ENCODE data around the gene BRPF3. TPM values are rescaled to one million over a fixed set of nuclear protein-coding genes. Genes with fewer than 3 reads are reported as not detected.

The BRPF3 gene
- total and polyA plus RNA-seq, 2 donors (not counting 1 experiment from before 2014, with no cell fraction given), result 10.4 to 10.6 TPM

DNA sequence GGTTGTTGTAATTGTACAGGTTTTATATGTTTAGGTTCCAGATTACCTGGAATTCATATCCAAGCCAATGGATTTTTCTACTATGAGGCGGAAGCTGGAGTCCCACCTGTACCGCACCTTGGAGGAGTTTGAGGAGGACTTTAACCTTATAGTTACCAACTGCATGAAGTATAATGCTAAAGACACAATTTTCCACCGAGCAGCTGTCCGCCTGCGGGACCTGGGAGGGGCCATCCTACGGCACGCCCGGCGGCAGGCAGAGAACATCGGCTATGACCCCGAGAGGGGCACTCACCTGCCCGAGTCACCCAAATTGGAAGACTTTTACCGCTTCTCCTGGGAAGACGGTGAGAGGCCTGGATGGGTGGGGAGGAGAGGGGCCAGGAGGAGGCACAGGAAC lies 13.6 kb downstream of the BRPF3 start:
- Histone ChIP-seq H2AFZ (ENCODE audit: low read length) (no peak overlapping the region), H3K9me3 (ENCODE audit: control insufficient read depth, insufficient read depth, low read depth, low read length) (no peaks in the 10 kb centered on the region), H4K20me1 (ENCODE audit: control insufficient read depth, extremely low read depth, insufficient read depth, low read length) (no peaks in the 10 kb centered on the region), H3K27ac (ENCODE audit: insufficient read depth, low read length) (no peak overlapping the region), H3K4me2 (ENCODE audit: extremely low read depth, insufficient read depth, low read length) (no peak overlapping the region), H3K4me3 (replicated peaks in 1 of 4; ENCODE audit: control extremely low read depth in 1 of 4, insufficient read depth in 1 of 4, low read depth in 3 of 4, low read length in 4 of 4) (no peak overlapping the region), H3K9ac (ENCODE audit: insufficient read depth, low read length) (no peak overlapping the region), H3K36me3 (ENCODE audit: control insufficient read depth, insufficient read depth, low read length) (peaks cover 16% of the 10 kb centered on the region), H3K27me3 (ENCODE audit: control insufficient read depth, insufficient read depth, low read length) (no peaks in the 10 kb centered on the region), H3K79me2 (ENCODE audit: control insufficient read depth, insufficient read depth, low read length) (no peaks in the 10 kb centered on the region), H3K4me1 (ENCODE audit: control insufficient read depth, extremely low read depth, insufficient read depth, low read length) (no peaks in the 10 kb centered on the region)
- DNase-seq (ENCODE audit: low read depth in 2 of 2), result no peak
- TF ChIP-seq EZH2 (IDR thresholded peaks at IDR 0.05; ENCODE audit: low read length, missing control alignments), result no peak
- TF ChIP-seq, protein P1, sequence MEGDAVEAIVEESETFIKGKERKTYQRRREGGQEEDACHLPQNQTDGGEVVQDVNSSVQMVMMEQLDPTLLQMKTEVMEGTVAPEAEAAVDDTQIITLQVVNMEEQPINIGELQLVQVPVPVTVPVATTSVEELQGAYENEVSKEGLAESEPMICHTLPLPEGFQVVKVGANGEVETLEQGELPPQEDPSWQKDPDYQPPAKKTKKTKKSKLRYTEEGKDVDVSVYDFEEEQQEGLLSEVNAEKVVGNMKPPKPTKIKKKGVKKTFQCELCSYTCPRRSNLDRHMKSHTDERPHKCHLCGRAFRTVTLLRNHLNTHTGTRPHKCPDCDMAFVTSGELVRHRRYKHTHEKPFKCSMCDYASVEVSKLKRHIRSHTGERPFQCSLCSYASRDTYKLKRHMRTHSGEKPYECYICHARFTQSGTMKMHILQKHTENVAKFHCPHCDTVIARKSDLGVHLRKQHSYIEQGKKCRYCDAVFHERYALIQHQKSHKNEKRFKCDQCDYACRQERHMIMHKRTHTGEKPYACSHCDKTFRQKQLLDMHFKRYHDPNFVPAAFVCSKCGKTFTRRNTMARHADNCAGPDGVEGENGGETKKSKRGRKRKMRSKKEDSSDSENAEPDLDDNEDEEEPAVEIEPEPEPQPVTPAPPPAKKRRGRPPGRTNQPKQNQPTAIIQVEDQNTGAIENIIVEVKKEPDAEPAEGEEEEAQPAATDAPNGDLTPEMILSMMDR (conservative IDR thresholded peaks at IDR 0.05 in 1 of 2, IDR thresholded peaks at IDR 0.05 in 1 of 2; ENCODE audit: low read depth in 1 of 2, low read length in 2 of 2), result no peak

DNA sequence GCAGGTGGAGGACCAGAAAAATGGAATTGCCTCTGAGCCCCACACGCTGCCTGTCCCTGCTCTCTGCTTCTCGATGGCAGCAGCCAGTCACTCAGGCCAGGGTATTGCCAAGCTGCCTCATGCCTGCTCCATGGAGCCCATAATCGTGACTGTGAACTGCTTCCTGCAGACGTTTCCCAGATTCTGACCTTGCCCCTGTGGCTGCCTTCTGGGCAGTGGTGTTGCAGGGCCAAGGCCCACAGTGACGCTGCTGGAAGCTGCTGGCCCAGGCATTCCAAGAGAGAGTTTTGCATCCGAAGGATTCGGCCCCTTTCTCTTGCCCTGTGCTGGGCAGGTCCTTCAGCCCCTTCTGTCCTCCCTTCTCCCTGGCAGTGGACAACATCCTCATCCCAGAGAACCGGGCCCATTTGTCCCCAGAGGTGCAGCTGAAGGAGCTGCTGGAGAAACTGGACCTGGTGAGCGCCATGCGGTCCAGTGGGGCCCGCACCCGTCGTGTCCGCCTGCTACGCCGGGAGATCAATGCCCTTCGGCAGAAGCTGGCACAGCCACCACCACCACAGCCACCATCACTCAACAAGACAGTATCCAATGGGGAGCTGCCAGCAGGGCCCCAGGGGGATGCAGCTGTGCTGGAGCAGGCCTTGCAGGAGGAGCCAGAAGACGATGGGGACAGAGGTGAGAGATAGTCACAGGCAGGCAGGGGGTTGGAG lies 14.5 kb downstream of the BRPF3 start:
- Histone ChIP-seq H4K20me1 (ENCODE audit: control insufficient read depth, extremely low read depth, insufficient read depth, low read length) (no peaks in the 10 kb centered on the region), H3K27ac (ENCODE audit: insufficient read depth, low read length) (no peak overlapping the region), H2AFZ (ENCODE audit: low read length) (no peak overlapping the region), H3K36me3 (ENCODE audit: control insufficient read depth, insufficient read depth, low read length) (peaks cover 19% of the 10 kb centered on the region), H3K4me3 (replicated peaks in 1 of 4; ENCODE audit: control extremely low read depth in 1 of 4, insufficient read depth in 1 of 4, low read depth in 3 of 4, low read length in 4 of 4) (no peak overlapping the region), H3K9me3 (ENCODE audit: control insufficient read depth, insufficient read depth, low read depth, low read length) (no peaks in the 10 kb centered on the region), H3K4me1 (ENCODE audit: control insufficient read depth, extremely low read depth, insufficient read depth, low read length) (no peaks in the 10 kb centered on the region), H3K9ac (ENCODE audit: insufficient read depth, low read length) (no peak overlapping the region), H3K79me2 (ENCODE audit: control insufficient read depth, insufficient read depth, low read length) (no peaks in the 10 kb centered on the region), H3K27me3 (ENCODE audit: control insufficient read depth, insufficient read depth, low read length) (no peaks in the 10 kb centered on the region), H3K4me2 (ENCODE audit: extremely low read depth, insufficient read depth, low read length) (no peak overlapping the region)
- no peak for DNase-seq (ENCODE audit: low read depth in 2 of 2)
- TF ChIP-seq EZH2 (IDR thresholded peaks at IDR 0.05; ENCODE audit: low read length, missing control alignments), result no peak
- TF ChIP-seq, protein P1 (conservative IDR thresholded peaks at IDR 0.05 in 1 of 2, IDR thresholded peaks at IDR 0.05 in 1 of 2; ENCODE audit: low read depth in 1 of 2, low read length in 2 of 2), result no peak

DNA sequence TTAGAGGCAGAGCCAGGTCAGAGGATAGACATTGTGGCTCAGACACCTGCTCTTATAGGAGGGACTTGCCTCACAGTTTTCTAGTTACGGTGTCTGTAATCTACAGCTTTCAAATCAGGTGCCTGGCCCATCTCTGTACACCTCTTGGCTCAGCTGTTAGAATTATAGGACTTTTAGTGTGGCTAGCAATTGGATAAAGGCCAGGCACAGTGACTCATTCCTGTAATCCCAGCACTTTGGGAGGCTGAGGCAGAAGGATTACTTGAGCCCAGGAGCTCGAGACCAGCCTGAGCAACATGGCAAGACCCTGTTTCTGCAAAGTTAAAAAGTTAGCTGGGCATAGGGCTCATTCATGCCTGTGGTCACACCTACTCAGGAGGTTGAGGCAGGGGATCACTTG lies 20.0 kb downstream of the BRPF3 start:
- Histone ChIP-seq H3K4me3 (replicated peaks in 1 of 4; ENCODE audit: control extremely low read depth in 1 of 4, insufficient read depth in 1 of 4, low read depth in 3 of 4, low read length in 4 of 4) (no peak overlapping the region), H4K20me1 (ENCODE audit: control insufficient read depth, extremely low read depth, insufficient read depth, low read length) (no peaks in the 10 kb centered on the region), H3K36me3 (ENCODE audit: control insufficient read depth, insufficient read depth, low read length) (peaks cover 11% of the 10 kb centered on the region), H3K4me2 (ENCODE audit: extremely low read depth, insufficient read depth, low read length) (no peak overlapping the region), H3K79me2 (ENCODE audit: control insufficient read depth, insufficient read depth, low read length) (no peaks in the 10 kb centered on the region), H3K27ac (ENCODE audit: insufficient read depth, low read length) (no peak overlapping the region), H3K9me3 (ENCODE audit: control insufficient read depth, insufficient read depth, low read depth, low read length) (no peaks in the 10 kb centered on the region), H3K9ac (ENCODE audit: insufficient read depth, low read length) (no peak overlapping the region), H3K27me3 (ENCODE audit: control insufficient read depth, insufficient read depth, low read length) (no peaks in the 10 kb centered on the region), H3K4me1 (ENCODE audit: control insufficient read depth, extremely low read depth, insufficient read depth, low read length) (no peaks in the 10 kb centered on the region), H2AFZ (ENCODE audit: low read length) (no peak overlapping the region)
- TF ChIP-seq EZH2 (IDR thresholded peaks at IDR 0.05; ENCODE audit: low read length, missing control alignments), result no peak
- TF ChIP-seq, protein P1 (conservative IDR thresholded peaks at IDR 0.05 in 1 of 2, IDR thresholded peaks at IDR 0.05 in 1 of 2; ENCODE audit: low read depth in 1 of 2, low read length in 2 of 2), result no peak
- peak; percentile 42 for DNase-seq (ENCODE audit: low read depth in 2 of 2)

Data from fibroblast of lung (primary cell).